HG03025 (cell line): Measurements from ENCODE around the gene YPEL2.

Experiments used
- ATAC-seq: cut with Tn5 transposase; IDR thresholded peaks from one replicate; pipeline ENCODE4 v1.9.1; 2021; ENCODE audit warnings: mild to moderate bottlenecking, moderate library complexity; ENCODE audit not compliant: unreplicated experiment, low FRiP score

Gene YPEL2

DNA sequence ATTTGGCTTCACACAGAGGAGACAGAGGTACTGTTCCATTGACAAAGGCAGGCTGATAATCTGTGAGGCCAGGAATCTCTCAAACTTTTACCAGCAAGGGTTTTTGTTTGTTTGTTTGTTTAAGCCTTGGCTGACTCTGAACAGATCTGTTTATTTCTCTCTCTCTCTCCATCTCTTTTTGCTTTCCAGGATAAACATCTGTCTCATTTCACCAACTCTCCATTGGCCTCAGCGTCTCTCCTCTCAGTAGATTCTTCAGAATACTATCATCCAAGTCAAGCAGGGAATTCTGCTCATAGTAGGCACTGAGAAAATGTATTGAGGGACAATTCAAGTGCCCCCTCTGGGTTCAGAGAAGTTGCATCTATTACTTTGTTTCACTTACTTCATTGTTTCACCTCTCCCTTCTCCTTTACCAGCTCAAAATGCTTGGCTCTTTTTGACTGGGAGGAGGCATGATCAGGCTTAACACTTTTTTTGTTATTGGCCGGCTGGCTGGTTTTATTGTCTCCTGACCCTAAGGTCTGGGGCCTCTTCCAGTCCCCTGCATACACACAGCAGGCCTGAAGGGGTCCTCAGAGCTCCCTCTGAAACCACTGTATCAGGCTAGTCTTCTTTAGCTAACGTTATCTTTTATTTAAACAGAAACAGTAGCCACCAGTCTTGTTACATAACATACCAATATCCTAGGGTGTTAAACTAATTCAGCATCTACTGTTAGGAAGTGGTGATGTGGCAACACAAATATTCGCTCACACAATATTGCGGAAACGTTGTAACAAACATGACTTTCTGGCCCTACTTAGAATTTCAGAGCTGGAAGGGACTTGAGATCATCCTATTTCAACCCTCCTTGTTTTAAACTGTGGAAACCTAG lies 2.0 kb upstream of the YPEL2 start:
- no peak for ATAC-seq

DNA sequence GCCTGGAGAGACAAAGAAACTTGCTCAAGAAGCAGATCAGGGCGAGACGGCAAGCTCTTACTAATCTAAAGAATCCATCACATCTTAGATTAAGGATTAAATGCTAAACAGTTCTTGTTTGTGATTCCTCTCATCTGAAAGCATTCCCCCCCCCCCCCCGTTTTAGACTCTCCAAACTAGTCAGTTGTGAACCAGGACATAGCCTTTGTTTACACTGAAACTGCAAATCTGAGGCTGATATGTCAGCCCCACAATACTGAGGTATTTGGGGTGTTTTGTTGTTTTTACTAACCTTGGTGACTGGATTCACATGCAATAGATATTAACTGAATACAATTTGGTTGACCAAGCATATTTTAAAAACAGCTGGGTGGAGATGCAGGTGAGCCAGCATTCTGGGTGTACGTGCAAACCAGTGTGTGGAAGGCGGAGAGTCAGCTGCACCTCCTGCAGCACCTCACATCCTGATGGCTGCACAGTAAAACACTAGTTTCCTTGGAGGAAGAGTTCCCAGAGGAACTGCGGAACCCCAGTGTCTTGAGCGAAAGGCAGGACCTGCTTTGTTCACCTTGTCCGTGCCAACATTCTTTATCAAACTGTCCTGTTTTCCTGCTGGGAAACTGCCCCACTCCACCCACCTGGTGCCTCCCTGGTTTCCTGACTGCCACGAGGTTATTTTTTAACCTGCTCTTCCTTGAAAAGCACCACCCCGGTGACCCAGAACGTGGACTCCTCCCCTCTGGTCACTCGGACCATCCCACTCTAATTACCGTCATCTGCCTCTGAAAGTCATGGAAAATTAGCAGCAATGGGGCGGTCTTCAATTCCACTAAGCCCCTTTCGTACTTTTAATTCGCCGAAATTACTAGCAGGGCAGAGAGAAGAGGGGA lies 1.2 kb upstream of the YPEL2 start:
- no peak for ATAC-seq

DNA sequence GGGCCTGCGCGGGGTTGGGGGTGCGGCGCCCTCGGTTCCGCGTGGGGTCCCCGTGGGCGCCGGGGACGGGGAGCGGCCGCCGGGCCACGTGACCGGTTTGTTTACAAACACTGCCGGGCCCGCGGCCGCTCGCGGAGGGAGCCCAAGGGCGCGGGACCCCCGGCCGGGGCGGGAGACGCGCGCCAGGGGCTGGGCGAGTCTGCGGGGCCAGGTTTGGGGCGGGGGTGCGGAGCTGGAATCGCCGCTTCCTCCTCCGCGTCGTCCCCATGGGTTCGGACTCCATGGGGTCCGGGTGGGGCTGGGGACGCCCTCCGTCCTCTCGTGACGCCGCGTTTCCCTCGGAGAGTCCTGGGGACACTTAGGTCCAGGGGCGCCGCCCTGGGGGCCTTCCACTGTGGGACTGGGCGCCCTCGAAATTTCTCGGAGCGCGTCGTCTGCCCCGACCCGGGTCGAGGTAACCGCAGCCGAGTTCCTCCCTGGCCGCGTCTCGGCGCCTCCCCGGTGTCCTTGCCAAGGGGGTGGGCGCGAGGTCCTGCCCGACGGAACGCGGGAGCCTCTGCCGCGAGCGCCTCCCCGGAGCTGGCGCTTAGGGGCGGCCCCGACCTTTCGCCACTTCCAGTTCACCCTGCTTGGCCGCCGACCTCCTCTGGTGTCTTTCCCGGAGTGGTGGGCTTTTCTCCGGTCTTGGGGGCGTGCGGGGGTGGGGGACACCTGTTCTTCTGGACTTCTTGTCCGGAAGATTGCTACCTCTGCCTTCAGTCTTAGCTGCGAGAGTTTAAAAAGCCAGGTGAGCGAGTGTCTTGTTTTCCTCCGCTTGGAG lies 684 bp downstream of the YPEL2 start:
- ATAC-seq = no peak

DNA sequence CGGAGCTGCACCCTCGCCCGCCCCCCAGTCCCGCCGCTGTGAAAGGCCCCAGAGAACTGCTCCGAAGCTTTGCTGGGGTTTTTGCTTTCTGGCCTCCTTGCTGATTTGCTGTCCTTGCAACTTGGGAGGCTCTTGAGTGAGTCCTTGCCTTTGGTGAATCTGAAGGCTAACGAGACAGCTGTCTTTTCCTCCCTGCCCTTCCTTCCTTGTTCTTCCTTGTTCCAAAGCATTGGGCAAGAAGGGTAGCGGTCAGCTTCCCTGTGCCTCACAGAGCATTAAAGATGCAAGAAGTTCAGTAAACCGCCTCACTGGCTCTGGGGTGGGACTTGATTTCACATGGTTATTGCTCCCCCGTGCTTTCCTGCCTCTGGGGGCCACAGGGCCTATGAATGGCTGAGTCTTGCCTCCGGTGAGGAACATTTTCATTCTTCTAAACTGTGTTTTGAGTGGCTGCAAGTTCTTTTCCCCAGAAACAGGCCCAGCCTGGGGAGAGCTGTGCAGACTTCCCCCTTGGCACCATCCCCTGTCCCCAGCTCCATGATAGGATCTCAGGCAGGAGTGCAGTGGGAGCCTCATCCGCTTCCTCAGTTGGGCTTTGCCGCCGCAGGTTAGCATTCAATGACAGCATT lies 1.4 kb downstream of the YPEL2 start:
- ATAC-seq = no peak

DNA sequence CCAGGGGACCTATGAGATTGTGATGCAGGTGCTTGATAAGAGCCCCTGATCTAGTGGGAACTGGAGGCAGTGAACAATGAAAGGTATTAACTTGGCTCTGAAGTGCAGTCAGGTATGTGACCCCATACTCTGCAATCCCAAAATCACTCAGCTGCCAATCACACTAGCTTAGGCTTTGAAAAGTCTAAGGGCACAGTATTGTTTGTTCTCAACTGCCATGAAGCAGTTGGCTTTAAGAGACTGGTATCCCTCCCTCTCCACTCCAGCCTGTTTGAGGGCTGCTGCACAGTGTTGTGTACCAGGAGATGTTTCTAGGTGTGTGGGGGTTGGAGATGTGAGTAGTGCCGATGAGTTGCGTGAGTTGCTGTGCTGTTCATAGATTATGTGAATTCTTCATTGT lies 2.4 kb downstream of the YPEL2 start:
- no peak for ATAC-seq

DNA sequence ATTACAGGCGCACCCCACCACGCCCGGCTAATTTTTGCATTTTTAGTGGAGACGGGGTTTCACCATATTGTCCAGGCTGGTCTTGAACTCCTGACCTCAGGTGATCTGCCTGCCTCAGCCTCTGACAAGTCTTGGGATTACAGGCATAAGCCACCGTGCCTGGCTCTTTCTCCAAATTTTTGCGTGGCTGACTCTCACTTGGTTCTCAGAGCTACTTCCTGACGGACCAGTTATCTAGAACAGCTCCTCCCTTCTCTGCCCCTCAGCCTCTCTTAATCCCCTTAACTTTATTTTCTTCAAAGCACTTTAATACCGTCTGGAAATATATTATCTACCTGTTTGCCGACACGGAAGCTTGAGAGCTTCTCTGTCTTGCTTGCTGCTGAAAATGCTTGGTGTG lies 4.2 kb downstream of the YPEL2 start:
- ATAC-seq = no peak

DNA sequence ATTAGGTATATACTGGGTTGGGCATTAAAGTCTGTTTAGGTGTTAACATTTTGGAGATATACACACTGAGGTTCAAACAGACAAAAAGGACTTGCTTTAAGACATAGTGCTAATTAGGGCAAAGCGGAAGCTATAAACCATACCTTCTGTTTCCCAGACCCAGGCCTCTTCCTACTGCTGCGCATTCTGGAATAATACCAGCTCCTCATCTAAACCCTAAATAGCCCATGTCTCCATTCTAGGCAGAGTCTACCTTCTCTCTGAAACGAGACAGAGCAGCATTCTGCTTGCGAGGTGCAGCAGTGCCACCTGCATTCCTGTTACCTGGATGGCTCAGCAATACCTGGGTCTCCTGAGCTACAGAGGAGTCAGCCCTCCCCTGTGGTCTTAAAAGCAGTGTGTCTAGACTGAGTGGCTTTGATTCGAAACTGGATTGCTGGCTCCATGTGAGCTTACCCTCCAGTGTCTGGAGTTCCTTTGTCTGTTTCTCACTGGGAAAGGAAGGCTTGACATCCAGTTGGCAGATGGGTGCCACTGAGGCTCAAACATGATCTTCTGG lies 6.4 kb downstream of the YPEL2 start:
- no peak for ATAC-seq

DNA sequence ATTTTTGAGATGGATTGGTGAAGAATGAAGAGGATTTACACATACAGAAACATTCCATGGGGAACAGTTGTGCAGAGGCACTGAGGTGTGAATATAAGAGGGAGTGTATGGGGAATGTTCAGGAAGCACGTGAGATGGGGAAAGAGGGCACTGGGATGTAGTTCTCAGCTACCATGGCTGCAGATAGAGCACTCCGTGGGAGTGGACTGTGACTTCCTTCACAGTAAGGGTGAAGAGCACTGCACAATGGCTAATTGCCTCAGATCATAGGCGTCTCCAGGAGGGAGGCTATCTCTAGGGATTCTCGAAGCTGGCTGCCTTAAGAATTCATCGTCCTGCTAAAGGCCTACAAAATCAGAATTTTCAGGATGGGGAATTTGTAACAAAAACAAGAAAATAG lies 7.0 kb downstream of the YPEL2 start:
- no peak for ATAC-seq

DNA sequence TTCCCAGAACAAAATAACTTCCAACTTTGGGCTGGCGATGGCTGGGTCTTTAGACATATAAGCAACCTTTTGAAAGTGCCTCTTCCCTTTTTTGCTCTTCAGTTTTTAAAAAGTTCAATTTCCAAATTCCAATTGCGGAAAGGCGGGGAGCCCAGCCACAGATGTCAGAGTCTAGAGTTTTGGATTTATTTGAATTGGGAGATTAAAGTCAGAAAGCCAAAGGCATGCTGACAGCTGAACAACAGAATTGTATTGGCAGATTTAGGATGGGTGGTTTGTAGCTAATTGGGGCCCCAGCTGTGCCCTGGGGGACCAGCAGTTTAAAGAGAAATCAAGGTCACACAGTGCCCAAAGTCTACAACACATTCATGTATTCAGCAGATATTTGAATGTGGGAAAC lies 10.5 kb downstream of the YPEL2 start:
- no peak for ATAC-seq

DNA sequence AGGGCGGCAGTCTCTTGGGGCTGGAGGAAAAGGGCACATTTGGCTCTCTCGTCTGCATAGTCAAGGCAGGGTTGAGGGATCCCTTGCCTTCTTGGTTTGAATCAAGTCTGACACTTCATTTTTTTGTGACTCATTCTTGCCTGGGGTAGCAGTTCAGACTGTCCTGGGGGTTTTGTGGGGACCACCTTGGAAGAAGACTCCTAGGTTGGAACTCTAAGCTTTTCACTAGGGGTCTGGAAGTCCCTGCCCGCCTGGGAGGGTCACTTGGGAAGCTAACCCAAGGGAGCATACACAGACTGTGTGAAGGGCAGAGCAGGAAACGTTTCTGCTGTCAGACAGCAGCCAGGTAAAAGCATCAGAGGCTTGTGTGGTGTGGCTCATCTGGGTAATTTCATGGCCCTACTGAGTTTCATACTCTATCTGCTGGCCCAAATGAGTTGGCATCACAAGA lies 11.3 kb downstream of the YPEL2 start:
- ATAC-seq = no peak

DNA sequence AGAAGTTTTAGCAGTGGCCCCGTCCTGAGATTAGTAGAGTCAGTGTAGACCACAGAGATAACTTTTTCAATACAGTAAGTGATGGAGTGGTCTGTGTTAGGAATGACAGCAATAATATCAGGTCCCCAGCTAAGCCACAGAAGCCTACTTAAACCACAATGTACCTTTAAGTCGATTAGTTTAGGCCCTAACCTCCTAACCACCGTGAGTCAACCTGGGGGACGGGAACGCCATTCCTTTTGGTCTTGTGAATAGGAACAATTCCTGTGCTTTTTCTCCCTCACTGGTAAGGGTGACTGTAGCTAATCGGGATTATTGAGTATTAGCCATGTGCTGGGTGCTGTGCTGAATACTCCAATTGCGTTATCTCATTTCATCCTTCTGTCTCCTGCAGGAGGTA lies 14.0 kb downstream of the YPEL2 start:
- no peak for ATAC-seq

DNA sequence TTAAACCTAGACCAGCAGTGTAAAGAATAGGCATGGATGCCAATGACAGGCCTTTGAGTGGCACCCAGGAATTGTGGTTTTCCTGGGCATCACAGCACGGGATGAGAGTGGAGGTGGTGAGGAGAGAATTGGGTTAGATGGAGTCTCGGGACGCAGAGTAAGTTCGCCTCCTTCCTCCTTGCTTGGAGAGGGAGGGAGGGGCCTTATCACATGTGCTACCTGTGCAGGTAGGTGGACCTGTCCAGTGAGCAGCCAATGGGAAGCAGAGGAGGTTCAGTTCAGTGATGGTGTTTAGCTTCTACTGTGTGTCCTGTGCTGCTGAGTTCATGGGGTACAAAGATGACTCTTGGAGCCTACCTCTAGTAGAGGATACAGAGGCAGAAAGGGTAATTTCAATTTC lies 14.9 kb downstream of the YPEL2 start:
- no peak for ATAC-seq

DNA sequence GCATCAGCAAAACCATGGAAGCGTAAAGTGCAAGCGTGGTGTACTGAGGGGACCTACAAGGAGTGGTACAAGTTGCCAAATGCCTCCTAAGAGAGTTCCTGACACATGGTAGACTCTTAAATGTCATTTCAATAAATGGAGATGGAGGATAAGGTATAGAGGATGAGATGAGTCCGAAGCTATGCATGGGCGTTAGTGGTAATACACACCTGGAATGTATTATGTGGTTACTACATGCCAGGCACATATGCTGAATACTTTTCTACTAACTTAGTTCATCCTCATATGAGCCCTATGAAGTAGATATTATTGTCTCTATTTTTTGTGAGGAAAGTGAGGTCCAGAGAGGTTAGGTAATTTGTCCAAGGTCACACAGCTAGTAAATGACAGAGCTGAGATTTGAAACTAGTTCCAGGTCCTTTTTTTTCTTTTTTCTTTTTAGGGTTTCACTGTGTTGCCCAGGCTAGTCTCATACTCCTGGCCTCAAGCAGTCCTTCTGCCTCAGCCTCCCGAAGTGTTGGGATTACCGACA lies 15.5 kb downstream of the YPEL2 start:
- ATAC-seq = no peak

DNA sequence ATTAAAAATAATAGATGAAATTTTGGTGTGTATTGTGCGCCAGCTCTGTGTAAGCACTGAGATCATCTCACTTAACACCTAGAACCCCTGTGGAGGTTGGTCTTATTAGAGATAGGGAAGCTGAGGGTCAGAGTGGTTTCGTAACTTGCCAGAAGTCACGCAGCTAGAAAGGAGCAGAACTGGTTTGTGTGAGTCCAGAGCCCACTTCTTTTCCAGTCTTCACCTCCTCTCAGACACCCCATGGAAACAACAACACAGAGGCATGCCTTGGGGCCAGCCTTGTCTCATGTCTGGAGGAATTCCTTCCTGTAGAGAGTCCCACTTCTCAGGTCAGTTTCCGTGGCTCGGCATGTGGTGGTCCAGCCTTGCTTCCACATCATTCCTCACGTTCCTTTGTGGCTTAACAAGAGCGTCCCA lies 16.5 kb downstream of the YPEL2 start:
- ATAC-seq = no peak

DNA sequence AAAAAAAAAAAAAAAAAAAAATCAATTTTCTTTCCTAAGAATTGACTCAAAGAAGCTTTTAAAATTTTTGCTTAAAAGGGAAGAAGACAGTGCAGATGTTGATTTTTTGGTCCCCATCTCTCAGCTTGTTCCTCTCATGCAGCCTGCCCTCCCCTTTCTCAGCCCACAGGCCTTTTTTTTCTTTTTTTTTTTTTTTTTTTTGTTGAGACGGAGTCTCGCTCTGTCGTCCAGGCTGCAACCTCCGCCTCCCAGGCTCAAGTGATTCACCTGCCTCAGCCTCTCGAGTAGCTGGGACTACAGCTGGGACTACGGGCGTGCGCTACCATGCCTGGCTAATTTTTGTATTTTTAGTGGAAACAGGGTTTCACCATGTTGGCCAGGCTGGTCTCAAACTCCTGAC lies 17.7 kb downstream of the YPEL2 start:
- no peak for ATAC-seq

DNA sequence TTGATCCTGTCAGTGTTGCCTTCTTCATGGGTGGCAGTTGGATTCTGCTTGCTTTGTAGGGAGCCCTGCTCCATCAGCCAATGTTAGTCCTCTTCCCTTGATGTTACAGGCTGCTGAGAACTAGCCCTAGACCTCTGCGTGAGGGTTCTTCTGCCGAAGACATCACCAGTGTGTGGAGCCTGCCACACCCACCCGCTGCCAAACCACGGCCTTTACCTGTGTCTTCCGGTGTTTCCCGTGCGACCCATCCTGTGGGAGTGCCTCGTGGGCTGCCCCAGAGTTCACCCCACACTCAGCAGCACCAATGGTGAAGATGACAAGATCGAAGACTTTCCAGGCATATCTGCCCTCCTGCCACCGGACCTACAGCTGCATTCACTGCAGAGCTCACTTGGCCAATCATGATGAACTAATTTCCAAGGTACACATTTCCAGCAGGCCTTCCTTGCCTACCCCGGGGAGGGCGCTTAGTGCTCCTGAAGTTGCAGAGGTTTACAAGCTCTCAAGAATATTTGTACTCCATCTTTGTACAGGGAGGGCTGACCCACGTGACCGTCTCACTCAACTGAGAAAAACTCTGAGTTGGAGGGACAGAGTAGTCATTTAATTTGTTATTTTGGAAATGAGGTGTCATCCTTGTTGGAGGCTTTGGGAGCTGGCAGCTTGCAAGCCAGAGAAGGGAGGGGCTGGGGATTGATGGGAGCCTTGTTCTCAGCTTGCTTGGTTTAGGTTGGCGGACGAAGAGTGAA lies 21.8 kb downstream of the YPEL2 start:
- no peak for ATAC-seq

DNA sequence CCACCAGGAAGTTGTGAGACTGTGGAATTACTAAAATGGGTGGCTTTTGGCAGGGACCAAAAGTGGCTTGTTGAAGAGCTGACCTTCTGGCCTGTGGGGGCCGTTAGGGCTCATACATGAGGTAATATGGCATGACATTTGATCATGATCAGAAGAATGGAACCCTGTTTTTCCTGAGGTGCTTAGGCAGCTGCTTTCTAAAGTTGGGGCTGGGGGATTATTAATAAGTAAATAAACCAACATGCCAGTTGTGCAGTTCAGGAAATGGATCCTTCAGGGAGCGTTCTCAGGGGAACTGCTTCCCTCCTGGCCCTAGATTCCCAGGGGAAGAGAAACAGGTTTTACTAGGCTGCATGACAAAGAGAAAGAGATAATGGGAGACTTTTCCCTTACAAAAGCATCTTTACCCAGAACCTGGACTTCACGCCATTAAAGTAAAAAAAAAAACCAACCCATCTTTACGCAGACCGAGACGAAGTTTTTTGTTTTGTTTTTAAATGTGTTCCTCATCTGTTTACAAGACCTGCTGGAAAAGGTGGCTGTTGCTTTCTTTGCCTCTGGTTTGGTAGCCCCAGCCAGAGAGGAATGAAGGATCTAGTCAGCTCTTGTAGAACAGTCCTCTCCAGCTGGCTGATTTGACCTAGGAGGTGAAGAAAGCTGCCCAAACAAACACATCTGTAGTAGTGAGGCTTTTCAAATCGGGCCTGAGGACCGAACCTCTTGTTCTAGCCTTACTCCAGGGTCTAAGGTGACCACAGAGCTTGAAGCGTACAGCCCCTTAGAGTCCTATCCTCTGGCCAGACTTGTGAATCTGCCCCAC lies 22.7 kb downstream of the YPEL2 start:
- no peak for ATAC-seq

DNA sequence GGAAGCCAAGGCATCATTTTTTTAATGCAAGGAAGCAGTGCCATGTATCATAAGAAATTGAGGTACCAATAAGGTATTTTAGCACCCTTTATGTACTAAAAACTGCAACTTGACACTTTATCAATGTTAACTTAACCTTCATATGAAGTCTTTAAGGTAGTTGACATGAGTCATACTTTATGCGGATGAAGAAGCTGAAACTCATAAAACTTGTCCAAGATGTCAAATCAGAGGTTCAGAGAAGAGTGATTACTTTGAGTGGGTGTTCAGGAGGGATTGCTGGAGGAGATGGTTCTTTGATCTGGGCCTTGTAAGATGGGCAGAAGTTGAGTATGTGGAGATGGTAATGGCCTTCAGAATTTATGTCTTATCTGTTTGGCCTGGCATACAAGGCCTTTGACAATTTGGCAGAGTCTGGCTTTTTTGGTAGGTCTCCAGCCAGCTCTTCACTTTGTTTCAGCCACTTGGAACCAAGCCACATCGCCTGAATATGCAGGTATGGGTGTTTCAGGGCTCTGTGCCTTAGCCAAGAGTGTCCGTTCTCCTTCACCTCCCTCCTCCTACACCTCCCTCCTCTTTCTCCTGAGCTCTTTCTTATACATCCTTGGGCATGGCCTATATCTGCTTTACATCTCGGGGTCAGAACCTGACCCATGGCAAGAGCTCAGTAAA lies 23.7 kb downstream of the YPEL2 start:
- ATAC-seq = no peak
